ENCODE data around the gene NPAS3.

NPAS3 gene

DNA sequence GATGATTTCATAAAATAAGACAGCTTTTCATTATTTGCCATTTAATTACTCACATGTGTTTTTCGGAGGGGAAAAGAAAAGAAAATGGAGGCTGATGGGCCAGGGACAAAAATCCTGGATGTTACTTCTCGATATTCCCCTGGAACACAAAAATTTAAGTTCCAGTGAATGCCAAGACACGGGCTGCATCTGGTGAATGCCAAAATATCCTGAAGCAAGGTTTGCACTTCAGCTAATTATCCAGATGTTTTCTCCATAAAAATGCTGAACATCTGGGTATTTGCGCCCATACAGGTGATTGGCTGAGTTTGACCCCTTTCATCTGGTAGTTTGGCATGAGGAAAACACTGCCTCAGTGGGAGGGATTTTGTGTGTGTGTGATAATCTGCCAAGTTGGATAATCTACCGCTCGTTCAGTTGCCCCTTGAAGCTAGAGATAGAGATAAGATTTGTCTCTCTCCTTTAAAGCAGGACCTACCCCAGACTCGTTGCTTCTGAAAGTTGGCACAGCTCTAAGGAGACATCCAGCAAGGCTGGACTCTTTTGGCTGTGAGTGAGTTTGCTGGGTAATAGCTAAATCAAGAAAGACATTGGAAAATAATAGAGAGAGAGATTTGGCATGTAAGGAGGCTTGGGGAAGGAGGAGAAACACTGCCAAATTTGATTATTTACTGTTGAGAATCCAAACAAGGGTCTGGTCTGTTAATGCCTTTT, 622.2 kb downstream of the NPAS3 start:
- DNase-seq (ENCODE audit: low read depth) = no peak

DNA sequence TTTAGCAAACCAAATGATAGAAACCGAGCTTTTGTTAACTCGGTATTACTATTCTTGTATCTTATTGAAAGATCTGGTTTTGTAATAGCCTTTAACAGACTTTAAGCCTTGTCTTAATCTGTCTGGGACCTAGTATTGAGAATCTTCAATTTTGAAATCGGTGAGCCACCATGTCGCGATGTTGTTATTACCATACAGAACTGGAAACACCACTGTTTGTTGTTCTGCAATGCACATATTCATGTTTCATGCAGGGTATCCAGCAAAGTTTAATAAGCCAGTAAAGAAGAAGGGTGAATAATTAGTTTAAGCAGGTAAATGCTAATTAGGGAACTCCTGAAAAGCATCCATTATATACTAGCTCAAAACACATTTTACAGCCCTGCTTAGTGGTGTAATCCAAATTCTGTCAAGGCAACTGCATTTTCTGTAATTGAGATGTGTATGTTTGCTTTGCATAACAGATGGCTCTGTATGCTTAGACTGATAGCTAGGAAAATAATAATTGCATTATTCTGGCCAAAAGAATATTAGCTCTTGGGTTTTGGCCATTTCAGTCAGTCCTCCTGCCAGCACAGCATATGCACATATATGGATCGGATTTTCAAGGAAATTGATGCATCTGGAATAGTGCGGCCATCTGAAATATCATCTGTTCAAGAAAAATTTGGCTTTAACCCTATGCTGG, 623.0 kb downstream of the NPAS3 start:
- no peak for DNase-seq (ENCODE audit: low read depth)

- DNase-seq (ENCODE audit: low read depth) = no peak
Measured at GRCh38 chr14:33563191-33563900, 624.7 kb downstream of the NPAS3 start.

DNA sequence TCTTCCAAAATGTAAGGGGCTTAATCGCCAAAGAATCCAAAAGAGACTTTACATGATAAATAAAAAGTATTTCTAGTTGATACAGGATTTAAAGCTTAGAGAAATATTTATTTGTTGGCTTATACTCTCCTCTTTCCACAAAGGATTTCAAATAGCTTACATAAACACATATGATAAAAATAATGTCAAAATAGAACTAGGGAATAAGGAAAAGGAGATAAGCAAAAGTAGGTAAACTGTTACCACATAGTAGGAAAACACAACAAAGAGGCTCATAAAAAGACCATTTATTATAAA, 625.2 kb downstream of the NPAS3 start:
- no peak for DNase-seq (ENCODE audit: low read depth)

- DNase-seq (ENCODE audit: low read depth) = no peak
Measured at GRCh38 chr14:33564774-33565630, 626.3 kb downstream of the NPAS3 start.

DNA sequence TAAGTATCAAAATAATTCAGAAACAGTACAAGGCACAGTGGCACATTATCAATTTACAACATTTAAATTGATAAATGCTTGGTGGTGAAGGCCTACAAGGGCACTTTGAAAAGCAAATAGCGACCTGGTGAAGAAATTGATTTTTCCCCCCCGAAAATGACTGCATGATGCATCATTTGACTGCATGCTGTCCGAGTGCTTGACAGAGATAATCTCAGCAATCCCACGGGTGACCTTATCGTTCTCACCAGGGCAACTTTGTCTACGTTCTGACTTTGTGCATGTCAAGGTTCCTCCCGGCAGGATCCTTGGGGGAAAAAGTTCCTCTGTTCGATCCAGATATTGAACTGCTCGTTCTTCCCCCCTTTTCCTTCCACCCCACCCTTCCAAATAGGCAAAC, 627.4 kb downstream of the NPAS3 start:
- no peak for DNase-seq (ENCODE audit: low read depth)

- no peak for DNase-seq (ENCODE audit: low read depth)
Measured at GRCh38 chr14:33567023-33567728, 628.5 kb downstream of the NPAS3 start.

DNA sequence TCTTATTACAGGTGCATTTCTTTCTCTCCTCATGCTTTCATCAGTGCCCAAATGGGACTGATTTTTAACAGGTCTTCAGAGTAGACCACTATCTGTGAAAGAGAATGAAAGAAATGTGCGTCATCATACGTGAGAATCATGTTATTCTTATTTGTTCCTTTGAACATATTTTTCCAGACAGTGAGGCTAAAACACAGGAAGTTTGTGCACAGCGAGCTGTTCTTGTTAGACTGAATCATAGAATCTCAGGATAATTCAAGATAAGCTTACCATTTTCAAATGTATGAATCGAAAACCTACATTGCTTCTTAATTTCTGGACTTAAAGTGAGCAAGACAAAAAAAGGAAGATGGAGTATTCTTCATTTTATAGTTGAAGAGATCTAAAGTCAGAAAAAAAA, 629.1 kb downstream of the NPAS3 start:
- DNase-seq (ENCODE audit: low read depth) = no peak

GRCh38 chr14:33568935-33569579, 630.4 kb downstream of the NPAS3 start:
- no peak for DNase-seq (ENCODE audit: low read depth)

DNA sequence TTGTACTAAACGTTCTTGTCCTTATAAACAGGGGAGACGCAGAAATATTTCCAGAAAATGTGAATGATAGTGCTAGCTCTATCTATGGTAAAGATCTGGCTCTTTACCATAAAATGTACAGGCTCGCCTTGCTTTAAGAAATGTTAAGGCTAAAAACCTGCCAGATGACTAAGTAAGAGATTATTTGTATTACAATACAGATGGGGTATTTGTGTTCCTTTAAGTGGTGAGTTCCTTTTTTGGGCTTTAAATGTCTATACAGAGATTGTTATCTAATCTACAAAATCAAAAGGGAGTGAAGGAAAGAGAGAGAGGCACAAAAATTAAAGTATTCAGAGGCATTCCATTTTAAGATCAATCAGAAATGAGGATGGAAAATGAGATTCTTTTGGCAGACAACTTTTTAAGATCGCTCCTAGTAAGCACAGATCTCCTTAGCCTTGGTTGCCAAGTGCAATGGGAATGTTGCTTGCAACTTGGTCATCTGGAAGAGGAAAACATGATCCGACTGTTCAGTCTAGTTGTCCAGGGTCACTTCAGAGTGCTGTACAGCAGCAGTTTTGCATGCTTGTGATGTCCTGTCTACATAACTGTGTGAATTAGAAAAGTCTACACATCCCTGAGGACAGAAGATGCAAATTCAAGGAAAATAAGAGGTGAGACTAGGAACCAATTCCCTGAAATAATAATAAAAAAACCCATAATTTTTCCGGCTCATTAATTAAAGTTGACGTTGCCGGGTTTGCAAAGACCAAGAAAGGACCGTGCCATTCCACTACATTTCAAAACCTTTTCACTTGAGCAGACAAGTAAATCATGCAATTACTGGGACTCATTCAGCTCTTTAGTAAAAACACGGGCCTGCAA, 631.4 kb downstream of the NPAS3 start:
- no peak for DNase-seq (ENCODE audit: low read depth)

- no peak for DNase-seq (ENCODE audit: low read depth)
Measured at GRCh38 chr14:33570694-33571310, 632.1 kb downstream of the NPAS3 start.

GRCh38 chr14:33573301-33573880, 634.7 kb downstream of the NPAS3 start:
- DNase-seq (ENCODE audit: low read depth) = no peak

DNA sequence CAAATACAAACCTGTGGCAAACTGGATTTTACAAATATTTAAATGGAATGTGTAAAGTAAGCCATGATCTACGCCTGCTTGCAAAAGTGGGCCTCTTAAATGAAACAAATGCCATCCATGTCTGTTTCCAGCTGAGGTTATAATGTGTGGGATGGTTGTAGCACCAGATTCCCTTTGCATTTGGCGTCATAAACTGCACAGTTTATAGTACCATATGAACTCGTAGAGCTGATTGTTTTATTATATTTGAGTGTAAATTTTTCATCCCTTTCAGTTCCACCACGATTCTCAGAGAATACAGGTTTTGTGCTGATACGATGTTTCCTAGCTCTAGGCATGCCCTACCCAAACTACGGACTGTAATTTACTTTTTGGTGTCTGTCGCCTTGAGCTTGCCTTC, 637.3 kb downstream of the NPAS3 start:
- no peak for DNase-seq (ENCODE audit: low read depth)

GRCh38 chr14:33578461-33579216, 640.0 kb downstream of the NPAS3 start:
- no peak for DNase-seq (ENCODE audit: low read depth)

- DNase-seq (ENCODE audit: low read depth) = no peak
Measured at GRCh38 chr14:33580231-33580749, 641.6 kb downstream of the NPAS3 start.

GRCh38 chr14:33580841-33581240, 642.2 kb downstream of the NPAS3 start:
- DNase-seq (ENCODE audit: low read depth) = no peak

DNA sequence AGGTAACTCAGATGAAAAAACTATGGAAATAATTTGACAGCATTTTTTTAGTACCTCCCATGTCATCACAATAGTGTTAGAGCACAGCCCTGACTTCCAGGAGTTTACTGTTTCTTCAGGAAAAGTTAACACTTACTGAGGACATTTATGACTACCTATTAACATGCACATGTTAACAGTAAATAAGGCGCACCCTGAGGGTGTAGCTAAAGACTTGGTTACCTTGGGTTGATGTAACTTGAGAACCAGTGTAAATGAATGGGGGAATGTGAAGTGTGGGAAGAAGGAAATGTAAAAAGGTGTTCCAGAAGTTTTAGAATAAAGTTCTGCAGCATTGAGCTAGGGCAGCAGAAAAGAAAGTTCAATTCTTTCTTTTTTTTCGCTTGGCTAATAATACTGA, 646.0 kb downstream of the NPAS3 start:
- no peak for DNase-seq (ENCODE audit: low read depth)

- DNase-seq (ENCODE audit: low read depth) = no peak
Measured at GRCh38 chr14:33586806-33587205, 648.1 kb downstream of the NPAS3 start.
